Panc1 (cell line): ENCODE measurements around the gene ZNF609. TPM values are rescaled to one million over a fixed set of nuclear protein-coding genes. Genes with fewer than 3 reads are reported as not detected.

Source experiments
- ATAC-seq: fragments of 200-7000 bp; cut with Tn5 transposase; 2 replicates; pipeline ENCODE4 v1.9.1; 2020; ENCODE audit warnings: mild to moderate bottlenecking, moderate library complexity
- BruUV-seq: library from RNA; stranded (reverse); fragments of 400-500 nt; replicated peaks from 2 replicates; lab custom pipeline; 2021; lab: Mats Ljungman, UMichigan
- CTCF ChIA-PET: fragments of 300-600 bp; sonication (Branson Sonifier 250); formaldehyde crosslinking; loops from one replicate; lab custom pipeline; 2022; ENCODE audit warnings: antibody characterized with exemption; lab: Charles Lee
- POLR2A ChIA-PET: fragments of 300-600 bp; sonication (Branson Sonifier 250); formaldehyde crosslinking; loops from one replicate; lab custom pipeline; 2022; ENCODE audit warnings: antibody characterized with exemption; lab: Charles Lee
- DNase-seq: peaks from one replicate; pipeline ENCODE4 v3.0.0-alpha.2; 2010; ENCODE audit warnings: low read depth, low spot score
- H3K27ac ChIP-seq: 2 replicates; pipeline ENCODE4 v1.5.1; 2011; ENCODE audit warnings: mild to moderate bottlenecking, low read length, inconsistent platforms
- H3K27me3 ChIP-seq: fragments of 200-500 bp; sonication (Bioruptor generic); 2 replicates; pipeline ENCODE4 v1.6.0; 2014; ENCODE audit warnings: low read length, inconsistent platforms; ENCODE audit not compliant: control insufficient read depth, insufficient read depth
- H3K36me3 ChIP-seq: fragments of 200-500 bp; sonication (Bioruptor generic); 2 replicates; pipeline ENCODE4 v1.5.1; 2014; ENCODE audit warnings: inconsistent platforms, mild to moderate bottlenecking, low read length, moderate library complexity; ENCODE audit not compliant: control insufficient read depth, insufficient read depth
- H3K4me1 ChIP-seq: 2 replicates; pipeline ENCODE4 v1.5.1; 2011; ENCODE audit warnings: inconsistent platforms, mild to moderate bottlenecking, low read length, moderate library complexity; ENCODE audit not compliant: control insufficient read depth, insufficient read depth
- H3K4me3 ChIP-seq, 2 experiments: 2 replicates each; pipeline ENCODE4 v1.5.1; 2011 to 2012; ENCODE audit warnings: low read depth in 2 of 2, low read length in 2 of 2, mild to moderate bottlenecking in 2 of 2, inconsistent platforms in 1 of 2, moderate library complexity in 1 of 2
- H3K9me3 ChIP-seq: fragments of 200-500 bp; sonication (Bioruptor generic); 2 replicates; pipeline ENCODE4 v1.5.1; 2014; ENCODE audit warnings: low read depth, mild to moderate bottlenecking, inconsistent platforms, low read length, moderate library complexity; ENCODE audit not compliant: control insufficient read depth, insufficient read depth
- CTCF ChIP-seq: fragments of 450-650 bp; IDR thresholded peaks from 2 replicates; pipeline ENCODE4 v1.5.1; 2017; ENCODE audit warnings: mild to moderate bottlenecking
- POLR2AphosphoS5 ChIP-seq: IDR thresholded peaks from 2 replicates; pipeline ENCODE4 v1.6.1; 2012; ENCODE audit warnings: mild to moderate bottlenecking, low read depth, low read length, moderate library complexity
- REST ChIP-seq, 2 experiments: IDR thresholded peaks; 2 replicates each; pipeline ENCODE4 v1.6.1; 2011 to 2012; ENCODE audit warnings: low read depth in 2 of 2, control low read depth in 1 of 2, low read length in 1 of 2, mild to moderate bottlenecking in 1 of 2, moderate library complexity in 1 of 2; ENCODE audit not compliant: insufficient read depth in 1 of 2
- SIN3A ChIP-seq: IDR thresholded peaks from 2 replicates; pipeline ENCODE4 v1.6.1; 2012; ENCODE audit warnings: low read depth, mild to moderate bottlenecking, low read length, moderate library complexity, borderline replicate concordance; ENCODE audit not compliant: insufficient read depth
- TCF7L2 ChIP-seq: IDR thresholded peaks from 2 replicates; pipeline ENCODE4 v1.6.1; 2011; ENCODE audit warnings: mild to moderate bottlenecking, low read depth, low read length, inconsistent platforms
- in situ Hi-C: cut with HindIII; loops from 2 replicates; pipeline ENCODE4 v1.10.0; 2016; ENCODE audit warnings: low sequenced_read_pairs, low pct_unique_long_range_greater_than_20kb
- intact Hi-C: fragments of 100-400 bp; cut with micrococcal nuclease; formaldehyde crosslinking; loops from one replicate; pipeline ENCODE4 v1.10.0; 2022; ENCODE audit not compliant: unreplicated experiment
- total RNA-seq: library from RNA; stranded (reverse); gene quantifications from one replicate; pipeline ENCODE4 v1.2.1, GENCODE V29; 2021; ENCODE audit not compliant: unreplicated experiment

ZNF609 gene
- total RNA-seq, 1 experiment from 2014 or later = 47.2 TPM

- ChIA-PET POLR2A (interaction anchor here (0.5 kb wide), 1 partner anchor 14 kb away, joined by 3 read pairs; no protein-coding TSS in a partner anchor), CTCF (no interaction called here)
- no TSS peak for BruUV-seq
- Histone ChIP-seq H3K27ac (no peak overlapping the region), H3K9me3 (no peaks in the 10 kb centered on the region), H3K4me3 (no peak overlapping the region), H3K27me3 (no peaks in the 10 kb centered on the region), H3K4me1 (peaks cover 6% of the 10 kb centered on the region; the same call in 1 of the 2 replicates), H3K36me3 (no peaks in the 10 kb centered on the region)
- DNase-seq (no peak), ATAC-seq (no peak)
- in situ Hi-C loops (no loop called here), intact Hi-C loops (no loop called here)
- TF ChIP-seq REST (IDR thresholded peaks at IDR 0.05; ENCODE audit: insufficient read depth in 1 of 2, low read depth in 2 of 2, low read length in 1 of 2) = no peak
- no peak for TF ChIP-seq TCF7L2
- TF ChIP-seq CTCF = no peak
- TF ChIP-seq SIN3A = no peak
- no peak for TF ChIP-seq POLR2AphosphoS5
These were observed 126.0 kb downstream of the ZNF609 start for GRCh38 chr15:64586259-64586870.

- no peak for ATAC-seq
- Histone ChIP-seq H3K4me3 (no peak overlapping the region), H3K27me3 (no peaks in the 10 kb centered on the region), H3K36me3 (no peaks in the 10 kb centered on the region), H3K4me1 (peaks cover 6% of the 10 kb centered on the region; the same call in 1 of the 2 replicates), H3K27ac (no peak overlapping the region), H3K9me3 (no peaks in the 10 kb centered on the region)
- no peak for DNase-seq
- TF ChIP-seq TCF7L2 = no peak
- no peak for TF ChIP-seq REST (IDR thresholded peaks at IDR 0.05; ENCODE audit: insufficient read depth in 1 of 2, low read depth in 2 of 2, low read length in 1 of 2)
- no peak for TF ChIP-seq SIN3A
- no peak for TF ChIP-seq CTCF
- no peak for TF ChIP-seq POLR2AphosphoS5
- CTCF ChIA-PET = no interaction called here
- intact Hi-C loops (no loop called here), in situ Hi-C loops (no loop called here)
- BruUV-seq = TSS peak; percentile 38
- POLR2A ChIA-PET = no interaction called here
These were observed 126.6 kb downstream of the ZNF609 start for GRCh38 chr15:64586984-64587383.
